HG03439 (cell line): ENCODE results near the gene IGF2R.
"Not testable (repeated sequence)": the region's sequence is repeated elsewhere in the genome, so short reads cannot be mapped to it uniquely, and the experiment has no call there.

Experiments used
- ATAC-seq: cut with Tn5 transposase; IDR thresholded peaks from one replicate; pipeline ENCODE4 v1.9.1; 2021; ENCODE audit warnings: mild to moderate bottlenecking, moderate library complexity; ENCODE audit not compliant: unreplicated experiment

IGF2R gene, protein sequence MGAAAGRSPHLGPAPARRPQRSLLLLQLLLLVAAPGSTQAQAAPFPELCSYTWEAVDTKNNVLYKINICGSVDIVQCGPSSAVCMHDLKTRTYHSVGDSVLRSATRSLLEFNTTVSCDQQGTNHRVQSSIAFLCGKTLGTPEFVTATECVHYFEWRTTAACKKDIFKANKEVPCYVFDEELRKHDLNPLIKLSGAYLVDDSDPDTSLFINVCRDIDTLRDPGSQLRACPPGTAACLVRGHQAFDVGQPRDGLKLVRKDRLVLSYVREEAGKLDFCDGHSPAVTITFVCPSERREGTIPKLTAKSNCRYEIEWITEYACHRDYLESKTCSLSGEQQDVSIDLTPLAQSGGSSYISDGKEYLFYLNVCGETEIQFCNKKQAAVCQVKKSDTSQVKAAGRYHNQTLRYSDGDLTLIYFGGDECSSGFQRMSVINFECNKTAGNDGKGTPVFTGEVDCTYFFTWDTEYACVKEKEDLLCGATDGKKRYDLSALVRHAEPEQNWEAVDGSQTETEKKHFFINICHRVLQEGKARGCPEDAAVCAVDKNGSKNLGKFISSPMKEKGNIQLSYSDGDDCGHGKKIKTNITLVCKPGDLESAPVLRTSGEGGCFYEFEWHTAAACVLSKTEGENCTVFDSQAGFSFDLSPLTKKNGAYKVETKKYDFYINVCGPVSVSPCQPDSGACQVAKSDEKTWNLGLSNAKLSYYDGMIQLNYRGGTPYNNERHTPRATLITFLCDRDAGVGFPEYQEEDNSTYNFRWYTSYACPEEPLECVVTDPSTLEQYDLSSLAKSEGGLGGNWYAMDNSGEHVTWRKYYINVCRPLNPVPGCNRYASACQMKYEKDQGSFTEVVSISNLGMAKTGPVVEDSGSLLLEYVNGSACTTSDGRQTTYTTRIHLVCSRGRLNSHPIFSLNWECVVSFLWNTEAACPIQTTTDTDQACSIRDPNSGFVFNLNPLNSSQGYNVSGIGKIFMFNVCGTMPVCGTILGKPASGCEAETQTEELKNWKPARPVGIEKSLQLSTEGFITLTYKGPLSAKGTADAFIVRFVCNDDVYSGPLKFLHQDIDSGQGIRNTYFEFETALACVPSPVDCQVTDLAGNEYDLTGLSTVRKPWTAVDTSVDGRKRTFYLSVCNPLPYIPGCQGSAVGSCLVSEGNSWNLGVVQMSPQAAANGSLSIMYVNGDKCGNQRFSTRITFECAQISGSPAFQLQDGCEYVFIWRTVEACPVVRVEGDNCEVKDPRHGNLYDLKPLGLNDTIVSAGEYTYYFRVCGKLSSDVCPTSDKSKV (N-terminal part only)

DNA sequence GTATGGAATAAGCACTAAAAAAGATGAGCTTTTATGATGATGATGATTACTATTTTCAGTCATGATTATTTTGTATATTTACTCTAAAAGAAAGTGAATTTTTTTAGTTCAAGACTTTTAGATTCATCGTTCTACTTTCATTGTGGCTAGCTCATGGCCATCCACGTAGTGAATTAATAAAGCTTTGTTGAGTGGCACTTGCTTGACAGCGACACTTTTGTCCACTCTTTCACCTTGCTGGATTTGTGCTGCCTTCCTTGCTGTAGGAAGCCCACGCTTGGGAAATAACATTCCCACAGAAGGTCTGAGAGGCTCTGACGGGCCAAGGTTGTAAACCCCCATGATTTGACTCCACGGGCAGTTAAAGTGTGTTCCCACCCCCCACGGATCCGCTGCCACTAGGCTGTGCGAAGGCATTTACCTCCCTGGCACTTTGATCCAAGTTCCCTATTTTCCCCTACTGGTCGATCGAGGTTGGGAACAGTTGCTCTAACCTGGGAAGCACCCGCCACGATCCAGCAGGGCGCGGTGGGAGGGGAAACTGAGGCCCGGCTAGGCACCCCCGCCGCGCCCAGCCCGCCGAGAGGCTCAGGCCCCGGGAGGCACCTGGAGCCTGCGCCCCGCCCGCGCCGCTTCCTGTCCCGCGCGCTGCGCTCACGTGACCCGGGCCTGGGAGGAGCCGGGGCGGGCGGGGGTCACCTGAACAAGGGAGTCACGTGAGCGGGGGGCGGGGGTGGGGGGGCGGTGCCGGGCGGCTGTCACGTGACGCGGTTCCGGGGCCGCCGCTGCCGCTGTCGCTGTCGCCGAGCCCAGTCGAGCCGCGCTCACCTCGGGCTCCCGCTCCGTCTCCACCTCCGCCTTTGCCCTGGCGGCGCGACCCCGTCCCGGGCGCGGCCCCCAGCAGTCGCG, at the start of gene IGF2R:
TSS of gene IGF2R (plus strand) at position 788 of the 909 bp plus-strand sequence. CDS start 165 bp downstream, outside the sequence.
- ATAC-seq = peak; percentile 91

DNA sequence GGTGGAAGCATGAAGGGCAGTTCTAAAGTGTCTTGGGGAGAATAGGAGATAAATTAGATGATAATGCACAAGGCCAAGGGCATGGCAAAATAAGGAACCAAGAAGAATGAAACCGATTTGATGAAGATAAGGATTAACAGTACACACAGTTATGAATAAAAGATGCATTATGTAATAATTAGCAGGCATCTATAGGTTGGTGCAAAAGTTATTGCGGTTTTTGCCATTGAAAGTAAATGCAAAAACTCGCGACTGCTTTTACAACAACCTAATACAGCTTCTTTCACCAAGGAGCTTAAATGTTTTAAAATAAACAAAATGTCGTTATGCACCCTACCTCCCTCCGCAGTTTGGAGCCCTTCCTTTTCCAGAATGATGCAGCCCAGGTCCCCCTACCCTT, 49.1 kb upstream of the IGF2R start:
- no peak for ATAC-seq

DNA sequence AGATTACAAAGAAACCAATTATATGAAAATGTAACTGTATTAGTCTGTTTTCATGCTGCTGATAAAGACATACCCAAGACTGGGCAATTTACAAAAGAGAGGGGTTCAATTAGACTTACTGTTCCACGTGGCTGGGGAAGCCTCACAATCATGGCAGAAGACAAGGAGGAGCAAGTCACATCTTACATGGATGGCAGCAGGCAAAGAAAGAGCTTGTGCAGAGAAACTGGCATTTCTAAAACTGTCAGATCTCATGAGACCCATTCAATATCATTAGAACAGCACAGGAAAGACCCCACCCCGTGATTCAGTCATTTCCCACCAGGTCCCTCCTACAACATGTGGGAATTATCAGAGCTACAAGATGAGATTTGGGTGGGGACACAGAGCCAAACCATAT, 44.7 kb upstream of the IGF2R start:
- ATAC-seq = not testable (repeated sequence)

DNA sequence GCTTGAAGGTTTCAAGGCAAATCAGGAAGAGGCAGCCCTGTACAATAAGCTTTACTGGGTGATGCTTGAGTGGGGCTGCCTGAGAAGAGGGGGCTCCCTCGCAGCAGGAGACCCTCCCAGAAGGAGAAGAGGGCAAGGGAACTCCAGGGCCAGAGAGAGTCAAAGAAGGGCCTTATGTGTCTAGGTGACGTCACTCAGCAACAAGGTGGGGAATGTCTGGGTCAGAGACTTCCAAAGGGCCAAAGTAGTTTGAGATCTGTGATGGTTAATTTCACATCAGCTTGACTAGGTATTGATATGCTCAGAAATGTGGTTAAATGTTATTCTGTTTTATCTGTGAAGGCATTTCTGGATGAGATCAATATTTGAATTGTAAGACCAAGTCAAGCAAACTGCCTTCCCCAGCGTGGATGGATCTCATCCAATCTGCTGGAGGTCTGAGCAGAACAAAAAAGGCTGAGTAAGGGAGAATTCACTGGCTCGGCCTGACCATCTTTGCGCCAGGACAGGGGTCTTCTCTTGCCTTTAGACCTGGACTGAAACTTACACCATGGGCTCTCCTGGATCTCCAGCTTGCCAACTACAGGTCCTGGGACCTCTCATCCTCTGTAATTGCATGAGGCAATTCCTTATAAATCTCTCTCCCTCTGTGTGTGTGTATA, 42.2 kb upstream of the IGF2R start:
- no peak for ATAC-seq

DNA sequence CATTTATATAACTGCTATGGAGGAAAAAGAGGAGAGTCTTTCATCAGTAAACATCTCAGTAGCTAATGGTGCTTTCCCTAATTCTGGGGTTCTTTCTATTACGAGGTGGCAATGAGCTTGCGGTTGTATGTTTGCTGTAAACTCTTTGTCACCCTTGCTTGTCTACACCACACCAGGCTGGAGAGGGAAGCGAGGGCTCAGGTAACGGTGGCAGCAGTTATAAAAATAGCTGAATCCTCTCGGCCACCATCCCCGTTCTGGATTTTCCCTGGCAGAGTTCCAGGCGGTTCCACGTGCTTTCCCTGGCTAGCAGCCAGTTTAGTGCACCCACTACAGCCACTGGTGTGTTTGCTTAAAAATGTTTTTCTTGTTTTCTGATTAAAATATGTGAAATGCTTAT, 39.1 kb upstream of the IGF2R start:
- peak; percentile 61 for ATAC-seq

DNA sequence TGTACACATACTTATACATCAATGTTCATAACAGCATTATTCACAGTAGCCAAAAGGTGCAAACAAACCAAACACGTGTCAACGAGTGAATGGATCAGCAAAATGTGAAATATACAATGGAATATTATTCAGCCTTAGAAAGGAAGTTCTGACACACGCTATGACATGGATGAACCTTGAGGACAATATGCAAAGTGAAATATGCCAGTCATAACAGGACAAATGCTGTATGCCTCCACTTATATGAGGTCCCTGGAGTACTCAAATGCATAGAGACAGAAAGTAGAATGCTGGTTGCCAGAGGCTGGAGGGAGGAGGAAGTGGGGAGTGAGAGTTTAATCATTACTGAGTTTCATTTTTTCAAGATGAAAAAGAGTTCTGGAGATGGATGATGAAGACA, 37.8 kb upstream of the IGF2R start:
- peak; percentile 87 for ATAC-seq

DNA sequence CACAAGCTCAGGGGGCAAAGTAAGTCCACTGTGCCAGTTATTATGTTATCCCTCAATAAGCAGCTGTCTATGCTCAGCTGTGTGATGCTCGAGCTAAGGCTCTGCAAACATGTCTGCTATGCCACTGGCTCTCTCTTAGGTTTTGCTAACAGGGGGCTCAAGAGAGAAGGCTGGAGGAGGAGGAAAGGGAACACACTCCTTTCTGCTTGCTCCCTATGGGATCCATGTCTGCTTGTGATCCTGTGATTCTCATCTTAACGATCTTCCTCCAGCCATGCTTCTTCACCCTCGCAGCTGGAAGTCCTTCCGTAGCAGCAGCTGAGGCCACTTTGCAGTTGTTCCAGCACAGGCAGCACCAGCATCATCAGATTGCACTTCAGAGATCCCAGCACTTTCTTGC, 37.0 kb upstream of the IGF2R start:
- no peak for ATAC-seq

DNA sequence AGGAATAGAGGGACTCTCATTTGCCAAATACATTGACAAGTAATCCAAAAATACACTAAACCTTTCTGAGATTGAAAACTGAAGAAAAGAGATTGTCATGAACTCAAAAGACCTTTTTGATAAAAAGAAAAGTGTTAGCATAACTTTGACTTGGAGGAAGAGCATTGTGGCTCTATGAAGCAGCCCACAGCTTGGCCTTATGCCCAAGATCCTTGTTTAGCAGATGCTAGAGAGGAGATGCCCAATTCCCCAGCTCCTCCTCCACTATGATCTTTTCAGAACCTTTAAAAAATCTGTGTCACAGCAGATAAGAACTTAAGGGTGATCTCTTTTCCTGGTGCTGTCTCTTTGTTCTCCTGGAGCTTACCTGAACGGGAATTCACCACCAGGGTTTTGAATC, 35.8 kb upstream of the IGF2R start:
- no peak for ATAC-seq

DNA sequence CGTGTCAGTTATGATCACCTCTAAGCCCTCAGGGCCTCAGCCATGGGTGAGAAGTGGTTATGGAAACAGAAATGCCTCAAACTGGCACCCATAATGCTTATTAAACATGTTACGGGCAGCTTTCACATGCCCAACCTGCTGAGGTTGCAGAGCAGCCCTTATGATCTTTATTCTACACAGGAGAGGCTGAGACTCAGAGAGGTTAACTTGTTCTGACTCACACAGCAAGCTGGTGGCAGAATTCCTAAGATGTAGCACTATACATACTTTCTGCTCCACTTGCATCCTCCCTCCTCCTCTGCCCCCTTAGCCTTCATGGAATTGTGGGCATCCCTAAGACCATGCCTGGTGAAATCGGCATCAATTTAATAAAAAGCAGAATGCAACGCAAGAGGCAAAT, 34.7 kb upstream of the IGF2R start:
- no peak for ATAC-seq

DNA sequence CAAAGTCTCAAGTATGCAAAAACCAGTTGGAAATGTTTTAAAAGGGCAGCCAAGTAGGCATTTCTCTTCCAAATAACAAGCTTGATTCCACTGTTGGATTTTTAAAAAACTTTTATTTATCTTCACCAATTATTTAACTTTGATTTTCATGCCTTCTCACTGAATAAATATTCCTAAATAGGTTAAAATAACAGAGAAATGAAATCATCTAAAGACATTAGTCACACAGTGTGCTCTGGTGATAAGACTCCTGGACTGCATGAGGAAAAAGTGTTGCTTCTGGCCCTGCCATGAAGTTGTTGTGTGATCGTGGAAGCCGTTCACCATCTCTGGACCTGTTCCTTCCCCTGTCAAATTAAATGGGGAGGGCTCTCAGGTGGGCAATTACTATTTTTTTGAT, 33.8 kb upstream of the IGF2R start:
- no peak for ATAC-seq

DNA sequence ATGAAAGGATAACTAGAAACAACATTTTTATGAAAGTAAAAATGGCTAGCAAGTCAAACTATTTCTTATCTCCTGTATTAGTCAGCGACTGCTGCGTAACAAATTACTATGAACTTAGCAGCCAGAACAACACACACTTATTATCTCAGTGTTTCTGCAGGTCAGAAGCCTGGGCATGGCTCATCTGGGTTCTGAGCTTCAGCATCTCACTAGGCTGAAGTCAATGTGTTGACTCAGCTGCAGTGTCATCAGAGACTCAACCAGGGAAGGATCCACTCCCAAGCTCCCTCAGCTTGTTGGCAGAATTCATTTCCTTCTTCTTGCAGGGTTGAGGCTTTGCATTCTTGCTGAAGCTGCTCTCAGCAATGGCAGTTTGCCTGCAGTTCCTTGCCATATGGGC, 33.2 kb upstream of the IGF2R start:
- no peak for ATAC-seq

DNA sequence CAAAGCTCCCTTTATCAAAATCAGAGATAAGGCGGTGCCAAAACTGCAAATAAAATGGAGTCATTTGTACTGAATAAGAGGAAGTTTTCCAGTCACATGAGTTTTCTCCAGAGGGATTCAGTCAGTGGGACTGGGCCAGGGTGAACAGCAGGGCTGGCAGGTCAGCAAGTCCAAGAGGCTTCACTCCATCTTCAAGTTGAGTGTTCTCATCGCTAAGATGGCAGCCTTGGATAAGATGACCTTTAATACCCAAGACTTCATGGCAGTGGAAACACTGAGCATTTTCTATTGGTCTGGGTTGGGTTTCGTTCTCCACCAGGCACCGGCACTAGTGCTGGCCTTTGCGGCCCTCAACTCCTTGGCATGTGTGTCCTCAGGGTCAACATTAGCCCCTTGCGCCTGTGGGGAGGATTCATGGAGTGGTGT, 29.3 kb upstream of the IGF2R start:
- ATAC-seq = no peak

DNA sequence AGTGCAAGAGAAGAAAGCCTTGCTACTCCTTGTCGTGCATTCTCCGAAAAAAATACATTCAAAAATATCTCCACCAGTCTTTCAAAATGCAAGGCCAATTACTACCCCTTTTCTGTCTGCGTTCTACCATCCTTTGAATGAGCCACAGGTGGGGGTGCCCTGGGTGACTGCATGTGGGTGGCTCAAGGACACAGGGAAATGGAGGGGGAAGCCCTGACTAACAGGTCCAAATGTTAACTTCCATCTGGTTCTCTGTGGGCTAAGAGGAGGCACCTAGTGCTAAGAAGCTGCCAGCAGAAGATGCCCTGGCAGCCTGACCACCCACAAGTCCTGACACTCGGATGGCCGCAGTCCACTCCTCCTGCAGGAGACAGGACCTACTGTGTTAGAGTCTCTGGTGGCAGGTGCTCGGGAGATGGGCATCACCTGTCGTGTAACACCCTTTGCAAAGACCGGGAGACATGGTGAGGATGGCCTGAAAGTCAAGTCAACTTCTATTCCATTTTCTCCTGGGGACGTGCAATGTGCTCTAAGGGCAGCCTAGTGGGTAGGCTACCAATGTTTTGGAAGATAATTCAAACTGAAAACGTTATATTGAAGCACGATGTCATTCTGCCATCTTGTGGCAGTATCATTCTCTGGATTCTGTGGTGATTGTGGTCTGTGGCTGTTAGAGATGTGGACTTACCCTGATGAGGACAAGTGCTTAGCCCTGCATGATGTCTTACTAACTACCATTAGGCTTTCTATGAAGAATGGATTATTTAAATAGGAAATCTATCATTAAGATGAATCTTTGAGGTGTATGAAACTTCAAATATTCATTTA, 27.4 kb upstream of the IGF2R start:
- ATAC-seq = peak; percentile 78

DNA sequence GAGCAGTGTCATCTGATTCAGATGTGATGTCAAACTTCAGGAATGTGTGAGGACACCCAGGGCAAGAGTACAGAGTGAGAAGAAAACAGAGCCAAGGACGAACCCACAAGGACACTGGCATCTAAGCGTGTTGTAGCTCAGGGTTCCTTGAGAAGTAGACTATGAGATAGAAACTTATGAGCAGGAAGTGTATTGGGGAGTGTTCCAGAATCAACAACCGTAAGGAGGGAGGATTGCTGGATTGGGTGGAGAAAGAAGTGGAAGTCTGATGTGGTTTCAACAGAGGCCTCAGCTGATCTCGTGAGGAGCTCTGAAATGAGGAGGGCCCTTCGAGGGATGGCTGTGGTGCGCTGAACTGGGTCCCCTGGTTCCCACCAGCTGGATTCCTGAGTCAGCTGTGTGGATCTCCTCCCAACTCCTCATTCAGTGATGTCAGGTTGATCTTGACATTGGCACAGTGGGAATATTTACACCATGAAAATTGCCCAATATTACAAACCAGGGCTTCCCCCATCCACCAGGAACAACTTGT, 25.7 kb upstream of the IGF2R start:
- no peak for ATAC-seq

DNA sequence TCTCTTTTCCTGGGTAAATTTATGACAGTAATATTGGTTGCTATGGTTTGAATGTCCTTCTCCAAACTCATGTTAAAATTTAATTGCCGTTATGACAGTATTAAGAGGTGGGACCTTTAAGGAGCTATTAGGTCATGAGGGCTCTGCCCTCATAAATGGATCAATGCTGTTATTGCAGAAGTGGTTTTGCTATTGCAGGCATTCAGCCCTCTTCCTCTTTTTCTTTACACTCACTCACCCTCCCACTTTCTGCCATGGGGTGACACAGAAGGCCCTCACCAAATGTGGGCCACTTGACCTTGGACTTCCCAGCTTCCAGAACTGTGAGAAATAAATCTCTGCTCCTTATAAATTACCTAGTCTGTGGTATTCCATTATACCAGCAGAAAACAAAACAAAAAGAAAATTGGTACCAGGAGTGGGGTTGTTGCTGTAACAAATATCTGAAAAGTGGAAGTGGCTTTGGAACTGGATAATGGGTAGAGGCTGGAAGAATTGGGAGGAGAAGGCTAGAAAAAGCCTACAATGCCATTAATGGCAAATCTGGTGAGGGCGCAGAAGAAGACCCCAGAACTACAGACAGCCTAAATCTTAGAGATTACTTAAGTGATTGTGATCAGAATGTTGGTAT, 24.8 kb upstream of the IGF2R start:
- ATAC-seq = no peak

DNA sequence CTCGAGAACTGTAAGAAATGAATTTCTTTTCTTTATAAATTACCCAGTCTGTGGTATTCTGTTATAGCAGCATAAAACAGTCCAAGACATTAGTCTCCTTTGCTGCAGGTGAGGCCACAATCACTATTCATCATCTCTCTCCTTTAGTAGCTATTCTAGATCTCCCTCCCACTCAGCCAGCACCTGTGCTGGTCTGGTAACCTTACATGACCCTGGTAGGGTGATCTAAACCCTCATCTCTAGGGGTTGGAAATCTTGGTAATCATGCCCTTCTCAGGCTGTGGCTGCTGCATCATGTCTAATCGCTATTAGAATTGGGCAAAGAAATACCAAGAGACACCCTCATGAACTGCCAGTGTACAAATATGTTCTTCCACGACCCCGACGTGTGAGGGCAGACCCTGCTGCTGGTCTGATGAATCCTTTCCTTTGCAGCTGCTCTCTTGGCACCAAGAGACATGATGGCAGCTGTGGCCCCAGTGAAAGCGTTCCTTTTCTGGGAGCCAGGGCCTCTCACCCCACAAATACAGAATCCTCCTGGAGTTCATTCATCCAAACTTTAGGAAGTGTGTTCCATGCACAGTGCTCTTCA, 23.0 kb upstream of the IGF2R start:
- no peak for ATAC-seq

DNA sequence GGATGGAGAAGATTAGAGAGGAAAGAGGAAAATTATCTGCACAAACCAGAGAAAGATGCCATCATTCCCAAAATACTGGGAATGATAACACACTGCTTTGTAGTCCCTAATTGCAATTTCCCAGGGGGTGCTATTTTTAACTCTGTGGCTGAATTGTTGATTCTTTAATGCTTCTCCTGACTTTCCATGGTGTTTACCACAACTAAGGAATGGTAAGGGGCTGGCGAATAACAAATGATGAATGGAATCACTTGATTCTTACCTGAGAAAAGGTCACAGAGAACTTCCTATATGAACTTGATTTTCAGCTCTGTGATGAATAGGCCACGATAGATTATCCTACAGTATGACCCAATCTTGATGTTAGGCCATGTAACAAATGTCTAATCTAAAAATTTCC, 22.0 kb upstream of the IGF2R start:
- ATAC-seq = no peak

DNA sequence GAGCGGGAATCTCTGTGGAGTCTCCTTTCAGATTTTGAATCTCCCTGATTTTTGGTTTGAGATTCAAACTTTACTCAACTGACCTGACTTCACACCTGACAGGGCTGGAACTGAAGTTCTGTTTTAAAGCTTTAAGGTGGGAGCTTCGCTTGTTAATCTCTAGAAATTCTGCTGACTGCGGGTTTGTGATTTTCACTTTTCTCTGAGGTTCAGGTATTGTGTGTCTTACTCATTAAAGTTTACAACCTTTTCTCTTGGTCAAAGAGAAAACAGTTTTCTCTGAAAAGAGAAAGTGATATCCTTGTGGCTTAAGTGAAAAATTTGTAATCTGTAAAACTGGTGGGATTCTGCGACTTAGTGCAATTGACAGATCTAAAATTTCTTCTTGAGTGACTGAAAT, 20.7 kb upstream of the IGF2R start:
- no peak for ATAC-seq
